NB4 (cell line): Measurements from ENCODE around the gene COPS7B.

Source experiments
- DNase-seq: peaks from one replicate; pipeline ENCODE4 v3.0.0; 2010; ENCODE audit warnings: low read depth
- H3K4me3 ChIP-seq: one replicate; pipeline ENCODE4 v1.5.1; 2011; ENCODE audit warnings: mild to moderate bottlenecking, low read depth, low read length, moderate library complexity
- MAX ChIP-seq: IDR thresholded peaks from 2 replicates; pipeline ENCODE4 v1.6.1; 2011; ENCODE audit warnings: low read depth, low read length
- MYC ChIP-seq: IDR thresholded peaks from 2 replicates; pipeline ENCODE4 v1.6.1; 2011; ENCODE audit warnings: low read depth, low read length
- POLR2A ChIP-seq: IDR thresholded peaks from 2 replicates; pipeline ENCODE4 v1.6.1; 2011; ENCODE audit warnings: mild to moderate bottlenecking; ENCODE audit not compliant: insufficient read length; ENCODE audit errors: extremely low read depth
- TF ChIP-seq, protein P1 (sequence below): IDR thresholded peaks from one replicate; pipeline ENCODE4 v1.5.1; 2012; ENCODE audit warnings: low read depth, low read length

Gene COPS7B

GRCh38 chr2:231800493-231801091 lies 14.3 kb downstream of the COPS7B start:
- peak; percentile 68 for DNase-seq
- no peak for TF ChIP-seq MYC
- TF ChIP-seq MAX = no peak
- TF ChIP-seq POLR2A = no peak
- TF ChIP-seq, protein P1, sequence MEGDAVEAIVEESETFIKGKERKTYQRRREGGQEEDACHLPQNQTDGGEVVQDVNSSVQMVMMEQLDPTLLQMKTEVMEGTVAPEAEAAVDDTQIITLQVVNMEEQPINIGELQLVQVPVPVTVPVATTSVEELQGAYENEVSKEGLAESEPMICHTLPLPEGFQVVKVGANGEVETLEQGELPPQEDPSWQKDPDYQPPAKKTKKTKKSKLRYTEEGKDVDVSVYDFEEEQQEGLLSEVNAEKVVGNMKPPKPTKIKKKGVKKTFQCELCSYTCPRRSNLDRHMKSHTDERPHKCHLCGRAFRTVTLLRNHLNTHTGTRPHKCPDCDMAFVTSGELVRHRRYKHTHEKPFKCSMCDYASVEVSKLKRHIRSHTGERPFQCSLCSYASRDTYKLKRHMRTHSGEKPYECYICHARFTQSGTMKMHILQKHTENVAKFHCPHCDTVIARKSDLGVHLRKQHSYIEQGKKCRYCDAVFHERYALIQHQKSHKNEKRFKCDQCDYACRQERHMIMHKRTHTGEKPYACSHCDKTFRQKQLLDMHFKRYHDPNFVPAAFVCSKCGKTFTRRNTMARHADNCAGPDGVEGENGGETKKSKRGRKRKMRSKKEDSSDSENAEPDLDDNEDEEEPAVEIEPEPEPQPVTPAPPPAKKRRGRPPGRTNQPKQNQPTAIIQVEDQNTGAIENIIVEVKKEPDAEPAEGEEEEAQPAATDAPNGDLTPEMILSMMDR = peak; percentile 86
- H3K4me3 ChIP-seq = no peak overlapping the region

DNA sequence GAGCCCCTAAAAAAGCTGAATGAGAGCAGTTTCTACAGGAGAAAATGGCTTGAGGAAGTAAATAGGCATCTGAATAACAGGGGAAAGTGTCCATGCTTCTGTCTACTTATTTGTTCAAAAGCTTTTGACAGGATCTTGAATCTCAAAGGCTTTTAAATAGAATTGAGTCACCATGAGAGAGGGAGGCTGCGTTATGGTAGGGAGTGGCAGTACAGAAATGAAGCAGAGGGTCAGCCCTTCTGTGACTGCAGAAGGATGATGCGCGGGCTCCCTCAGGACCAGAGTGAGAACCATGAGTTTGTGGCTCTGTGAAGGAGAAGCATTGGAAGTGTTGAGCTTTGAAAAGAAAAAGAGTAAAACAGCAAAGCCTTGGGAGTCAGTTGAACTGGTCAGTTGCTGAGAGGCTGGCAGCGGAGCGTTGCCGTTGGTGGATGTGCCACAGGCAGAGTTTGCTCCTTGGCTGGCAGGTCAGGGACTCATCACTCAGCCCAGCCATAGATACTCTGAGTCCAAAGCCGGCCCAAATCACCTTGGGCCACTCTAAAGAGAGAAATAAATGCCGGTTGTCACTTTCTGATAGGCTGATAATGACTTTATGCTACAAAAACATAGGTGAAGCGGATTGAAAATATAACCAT lies 17.4 kb downstream of the COPS7B start:
- H3K4me3 ChIP-seq = no peak overlapping the region
- no peak for DNase-seq

DNA sequence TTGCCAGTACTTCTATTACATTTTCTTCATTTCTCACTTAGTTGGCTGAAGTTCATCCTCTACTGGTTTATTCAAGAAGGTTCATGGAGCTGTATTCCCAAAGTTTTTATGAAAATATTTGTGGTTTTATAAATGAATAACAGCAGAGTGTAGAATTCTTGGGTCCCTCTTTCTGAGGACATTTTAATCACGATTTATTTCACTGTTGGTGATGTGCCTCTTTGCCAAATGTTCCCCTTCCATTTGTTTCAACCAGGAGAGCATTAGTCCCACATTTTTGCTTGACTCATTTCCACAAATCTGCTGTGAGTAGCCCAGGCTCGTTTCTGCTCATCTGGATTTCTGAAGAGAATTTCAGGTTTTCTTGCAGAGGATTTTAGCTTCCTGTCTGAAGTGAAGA lies 20.8 kb downstream of the COPS7B start:
- no peak for DNase-seq

More for the DNA sequence above, 17.4 kb downstream of the COPS7B start:
- TF ChIP-seq POLR2A (no peak), MYC (no peak), MAX (no peak)
- TF ChIP-seq, protein P1 = no peak

GRCh38 chr2:231810905-231811304 lies 24.7 kb downstream of the COPS7B start:
- TF ChIP-seq MAX (no peak), POLR2A (no peak), MYC (no peak)
- TF ChIP-seq, protein P1 = no peak
- no peak for DNase-seq
- no peak overlapping the region for H3K4me3 ChIP-seq

More for the DNA sequence above, 20.8 kb downstream of the COPS7B start:
- H3K4me3 ChIP-seq = no peak overlapping the region
- TF ChIP-seq, protein P1 = no peak
- no peak for TF ChIP-seq POLR2A
- TF ChIP-seq MYC = no peak
- TF ChIP-seq MAX = no peak

DNA sequence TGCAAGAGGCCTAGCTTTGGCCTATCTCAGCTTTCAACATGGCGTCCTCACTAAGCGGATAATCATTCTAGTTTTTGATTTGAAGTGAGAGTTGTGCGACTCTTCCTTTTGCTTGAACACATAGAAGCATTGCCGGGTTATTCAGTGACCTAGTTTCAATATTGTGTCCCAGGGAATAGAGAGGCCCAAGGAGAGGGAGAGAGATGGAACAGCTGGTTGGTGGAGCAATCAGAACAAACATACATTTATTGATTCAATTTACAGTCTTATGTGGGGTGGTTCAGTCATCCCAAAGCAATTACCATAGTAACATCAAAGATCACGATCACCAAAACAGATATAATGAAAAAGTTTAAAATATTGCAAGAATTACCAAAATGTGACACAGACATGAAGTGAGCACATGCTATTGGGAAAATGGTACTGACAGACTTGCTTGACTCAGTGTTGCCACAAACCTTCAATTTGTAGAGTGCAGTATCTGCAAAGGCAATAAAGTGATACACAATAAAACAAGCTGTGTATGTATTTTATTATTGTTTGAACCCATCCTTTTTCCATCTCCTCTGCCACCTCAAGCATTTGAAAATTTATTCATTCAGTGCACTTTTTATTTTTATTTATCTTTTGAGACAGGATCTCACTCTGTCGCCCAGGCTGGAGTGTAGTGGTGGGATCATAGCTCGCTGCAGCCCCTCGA lies 30.2 kb downstream of the COPS7B start:
- no peak for DNase-seq
- H3K4me3 ChIP-seq = no peak overlapping the region
- TF ChIP-seq POLR2A (no peak), MAX (no peak), MYC (no peak)
- TF ChIP-seq, protein P1 = no peak
